ENCODE measurements around the gene COL4A1.

- TF ChIP-seq RAD21 (IDR thresholded peaks at IDR 0.05; ENCODE audit: low read depth): no peak
- TF ChIP-seq ZBTB7A (IDR thresholded peaks at IDR 0.05; ENCODE audit: low read depth): no peak
- TF ChIP-seq REST (IDR thresholded peaks at IDR 0.05; ENCODE audit: low read depth): no peak
- no peak for TF ChIP-seq CEBPB (IDR thresholded peaks at IDR 0.05)
- no peak for TF ChIP-seq EP300 (IDR thresholded peaks at IDR 0.05; ENCODE audit: borderline replicate concordance)
- no peak for TF ChIP-seq CREB1 (IDR thresholded peaks at IDR 0.05; ENCODE audit: low read depth)
- TF ChIP-seq MAX (IDR thresholded peaks at IDR 0.05): no peak
- no peak for TF ChIP-seq TAF1 (IDR thresholded peaks at IDR 0.05; ENCODE audit: low read depth)
- TF ChIP-seq YY1 (IDR thresholded peaks at IDR 0.05; ENCODE audit: low read depth): no peak
- no peak for TF ChIP-seq NFIC (IDR thresholded peaks at IDR 0.05)
Observed at GRCh38 chr13:110329258-110329657, 22.3 kb upstream of the COL4A1 start.

Data from Ishikawa (cell line).